HG02642 (cell line): Measurements from ENCODE around the gene MIDN.

Source experiments
- ATAC-seq: cut with Tn5 transposase; IDR thresholded peaks from one replicate; pipeline ENCODE4 v1.9.1; 2021; ENCODE audit warnings: mild to moderate bottlenecking; ENCODE audit not compliant: unreplicated experiment, poor library complexity

MIDN gene

DNA sequence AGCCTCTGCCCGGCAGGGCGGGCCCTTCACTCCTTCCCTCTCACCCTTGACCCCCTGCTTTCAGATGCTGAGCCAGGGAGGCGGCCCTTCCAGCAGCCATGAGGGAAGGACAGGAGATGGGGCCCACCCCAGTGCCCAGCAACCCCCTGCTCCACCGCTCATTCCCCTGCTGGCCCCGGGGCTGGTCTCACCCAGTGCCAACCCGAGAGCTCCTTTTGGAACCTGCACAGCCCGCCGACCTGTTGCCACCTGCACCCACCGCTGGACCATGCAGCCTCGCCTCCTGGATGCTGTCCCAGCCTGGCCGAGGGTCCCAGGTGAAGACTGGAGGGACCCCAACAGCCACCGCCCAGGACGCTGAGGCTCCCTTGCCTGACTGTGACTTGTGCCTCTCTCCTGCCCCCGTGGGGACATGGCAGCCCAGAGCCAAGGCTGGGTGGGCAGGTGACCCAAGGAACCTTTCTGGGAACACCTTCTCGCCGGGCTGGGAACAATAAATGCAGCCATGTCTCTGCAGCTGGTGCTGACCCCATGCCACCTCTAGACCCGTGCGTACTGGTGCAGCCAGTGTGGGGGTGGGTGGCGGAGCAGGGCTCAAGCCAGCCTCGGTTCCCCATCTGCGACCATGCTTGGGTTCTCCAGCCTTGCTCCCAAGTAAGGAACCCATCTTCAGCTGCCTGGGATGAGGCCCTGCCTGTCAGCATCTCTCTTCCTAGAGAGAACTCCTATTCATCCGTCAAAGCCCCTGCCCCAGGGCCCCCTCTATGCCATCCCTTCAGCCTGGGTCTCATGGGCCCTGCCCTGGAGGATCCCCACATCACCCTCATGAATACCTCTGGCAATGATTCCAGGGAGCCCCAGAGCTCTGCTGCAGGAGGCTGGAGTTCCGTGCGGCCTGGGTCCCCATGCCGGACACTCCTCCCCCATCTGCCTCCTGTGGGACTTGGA lies 30.6 kb downstream of the MIDN start:
- no peak for ATAC-seq

DNA sequence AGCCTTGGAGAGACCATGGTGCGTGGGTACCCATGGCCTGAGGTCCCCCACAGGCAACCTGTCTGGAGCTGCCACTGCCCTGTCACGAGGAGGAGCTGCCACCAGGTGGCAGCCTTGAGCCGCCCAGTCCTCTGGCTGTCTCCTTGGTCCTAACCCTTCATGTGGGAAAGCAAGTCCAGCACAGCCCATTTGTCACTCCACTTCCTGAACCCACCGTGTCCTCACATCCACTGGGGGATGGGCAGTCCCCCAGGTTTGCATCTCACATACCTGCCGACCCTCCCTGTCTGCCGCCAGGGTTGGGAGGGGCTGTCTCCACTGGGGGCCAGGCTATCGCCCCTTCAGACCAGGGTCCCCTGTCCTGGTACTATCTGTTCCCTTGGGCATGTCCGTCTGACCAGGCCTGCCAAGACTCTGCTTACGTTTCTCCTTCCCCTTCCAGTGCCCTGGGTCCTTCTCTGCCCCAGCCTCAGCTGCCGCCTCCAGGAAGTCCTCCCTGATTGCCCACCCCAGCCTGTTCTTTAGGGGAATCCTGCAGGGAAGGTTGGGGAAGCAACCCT lies 31.5 kb downstream of the MIDN start:
- no peak for ATAC-seq

DNA sequence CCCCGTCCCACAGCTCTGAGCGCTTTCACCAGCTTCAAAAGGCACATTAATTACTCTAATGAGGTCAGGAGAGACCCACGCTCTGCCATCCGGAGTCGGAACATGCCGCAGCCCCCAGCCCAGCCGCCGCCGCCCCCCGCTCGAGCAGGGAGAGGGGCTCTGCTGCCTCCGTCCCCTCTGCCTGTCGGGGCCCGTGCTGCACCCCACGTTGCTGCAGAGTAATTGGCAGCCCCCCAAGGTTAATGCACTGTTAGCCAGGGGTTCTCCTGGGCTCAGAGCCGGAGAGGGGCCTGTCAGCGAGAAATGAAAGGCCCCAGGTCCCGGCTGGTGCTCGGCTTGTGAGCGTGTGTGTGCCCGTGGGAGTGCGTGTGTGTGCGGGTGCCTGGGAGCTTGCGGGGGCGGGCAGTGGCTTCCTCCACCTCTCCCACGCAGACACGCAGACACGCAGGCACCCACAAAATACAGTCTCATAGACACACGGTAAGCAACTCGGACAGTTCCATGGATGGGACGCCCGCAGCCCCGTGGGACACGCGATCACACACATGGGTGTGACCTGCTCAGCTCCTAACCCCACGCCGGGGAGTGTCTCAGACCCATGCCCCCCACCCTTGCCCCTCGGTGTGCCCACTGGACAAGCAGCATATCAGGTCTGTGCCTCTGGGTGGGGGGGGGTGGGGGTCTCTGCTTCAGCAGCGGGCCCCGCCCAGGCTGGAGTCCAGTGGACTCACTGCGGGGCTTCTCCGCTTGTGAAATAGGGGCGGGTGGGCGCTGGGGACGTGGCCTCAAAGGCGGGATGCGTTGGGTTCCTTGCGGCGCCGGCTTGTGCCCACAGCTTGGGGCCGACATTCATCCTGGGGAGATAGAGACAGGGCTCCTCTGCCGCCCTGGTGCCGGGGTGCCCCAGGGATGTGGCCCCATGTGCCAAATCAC lies 32.5 kb downstream of the MIDN start:
- no peak for ATAC-seq

DNA sequence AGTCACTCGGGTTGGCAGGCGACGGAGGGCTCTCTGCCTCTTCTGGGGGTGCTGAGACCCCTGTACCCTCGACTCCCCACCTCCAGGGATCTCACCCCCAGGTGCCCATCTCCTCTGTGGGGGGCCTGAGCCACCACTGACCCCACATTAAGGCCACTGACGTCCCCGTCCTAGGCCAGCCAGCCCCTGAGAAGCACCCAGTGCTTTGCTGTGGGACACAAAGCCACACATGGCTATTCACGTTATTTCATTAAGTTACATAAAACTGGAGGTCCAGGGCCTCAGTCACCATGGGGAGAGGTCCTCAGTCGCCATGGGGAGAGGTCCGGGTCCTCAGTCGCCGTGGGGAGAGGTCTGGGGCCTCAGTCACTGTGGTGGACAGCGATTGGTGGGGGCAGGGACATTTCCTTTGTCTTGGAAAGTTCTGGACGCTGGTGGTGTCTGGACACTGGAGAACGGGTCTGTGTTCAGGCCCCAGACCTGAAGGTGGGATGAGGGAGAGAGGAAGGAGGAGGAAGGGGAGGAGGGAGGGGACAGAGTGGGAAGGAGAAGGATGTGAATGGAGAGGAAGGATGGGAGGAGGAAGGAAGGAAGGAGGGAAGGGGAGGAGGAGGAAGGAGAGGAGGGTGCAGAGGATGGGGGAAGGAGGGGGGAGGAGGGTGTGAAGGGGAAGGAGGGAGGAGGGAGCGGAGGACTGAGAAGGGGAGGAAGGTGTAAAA lies 33.3 kb downstream of the MIDN start:
- ATAC-seq, result no peak

DNA sequence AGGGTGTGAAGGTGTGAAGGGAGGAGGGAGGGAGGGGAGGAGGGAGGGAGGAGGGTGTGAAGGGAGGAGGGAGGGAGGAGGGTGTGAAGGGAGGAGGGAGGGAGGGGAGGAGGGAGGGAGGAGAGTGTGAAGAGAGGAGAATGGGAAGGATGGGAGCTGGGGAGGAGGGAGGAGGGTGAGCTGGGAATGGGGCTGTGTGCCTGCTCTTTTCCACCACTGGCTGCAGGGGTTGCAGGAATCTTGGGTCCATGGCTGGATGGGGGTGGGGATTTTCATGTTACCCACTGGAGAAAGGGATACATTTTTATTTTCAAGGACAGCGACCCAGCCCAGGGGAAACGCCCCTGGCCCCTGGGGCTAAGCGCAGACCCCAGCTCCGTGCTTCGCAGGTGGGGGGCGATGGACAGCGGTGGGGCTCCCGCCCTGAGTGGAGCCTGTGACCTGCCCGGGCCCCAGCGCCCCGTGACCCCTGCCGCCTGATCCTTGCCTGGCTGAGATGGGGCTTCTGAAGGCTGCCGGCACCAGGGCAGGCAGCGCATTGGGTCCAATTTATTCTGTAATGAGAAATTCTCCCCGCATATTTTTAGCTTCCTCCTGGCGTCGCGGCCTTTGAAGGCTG lies 34.3 kb downstream of the MIDN start:
- ATAC-seq, result no peak

DNA sequence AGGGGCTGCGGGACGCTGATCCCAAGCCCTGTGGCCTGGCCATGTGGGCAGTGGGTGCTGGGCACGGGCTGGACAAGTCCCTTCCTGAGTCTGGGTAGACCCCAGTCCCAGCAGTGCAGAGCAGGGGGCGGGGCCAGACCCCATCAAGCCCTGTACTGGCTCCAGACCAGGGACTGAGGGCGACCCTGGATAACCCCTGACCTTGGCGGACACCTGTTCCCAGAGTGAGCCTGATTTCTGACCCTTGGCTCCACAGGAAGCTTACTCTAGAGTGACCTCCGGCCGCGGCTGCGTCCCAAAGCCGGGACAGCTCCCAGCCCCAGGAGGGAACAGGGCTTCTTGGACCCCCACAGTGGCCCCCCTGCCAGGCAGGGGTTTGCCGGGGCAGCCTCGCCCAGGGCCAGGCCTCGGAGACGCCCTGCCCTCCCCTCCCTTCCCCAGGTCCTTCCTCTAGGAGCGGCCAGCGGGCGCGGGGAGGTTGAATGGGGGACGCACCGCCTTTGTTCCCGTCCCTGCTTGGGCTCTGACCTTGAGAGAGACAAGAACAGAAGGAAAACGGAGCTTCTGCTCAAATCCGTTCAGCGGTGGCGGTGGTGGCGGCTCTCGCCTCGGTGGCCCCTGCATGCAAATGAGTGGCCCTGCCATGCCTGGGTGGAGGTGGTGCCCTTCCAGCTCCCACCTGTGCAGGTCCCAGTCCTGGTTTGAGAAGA lies 35.0 kb downstream of the MIDN start:
- no peak for ATAC-seq

DNA sequence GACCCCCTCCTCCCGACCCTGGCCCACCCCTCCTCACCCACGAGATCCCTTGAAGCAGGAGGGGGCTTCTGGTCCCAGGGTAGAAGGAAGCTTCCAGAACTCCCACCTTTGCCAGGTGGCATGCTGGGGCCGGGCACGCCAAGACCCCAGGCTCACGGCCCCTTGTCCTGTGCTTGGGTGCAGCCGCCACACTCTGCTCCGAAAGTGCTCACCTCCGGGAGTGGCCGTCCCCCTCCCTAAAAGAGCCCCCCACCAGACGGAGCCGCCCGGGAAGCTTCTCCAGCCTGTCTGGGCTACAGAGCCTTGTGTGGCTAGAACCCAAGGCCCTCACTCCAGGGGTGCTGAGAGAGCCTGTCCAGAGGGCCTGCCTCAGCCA lies 35.5 kb downstream of the MIDN start:
- no peak for ATAC-seq

DNA sequence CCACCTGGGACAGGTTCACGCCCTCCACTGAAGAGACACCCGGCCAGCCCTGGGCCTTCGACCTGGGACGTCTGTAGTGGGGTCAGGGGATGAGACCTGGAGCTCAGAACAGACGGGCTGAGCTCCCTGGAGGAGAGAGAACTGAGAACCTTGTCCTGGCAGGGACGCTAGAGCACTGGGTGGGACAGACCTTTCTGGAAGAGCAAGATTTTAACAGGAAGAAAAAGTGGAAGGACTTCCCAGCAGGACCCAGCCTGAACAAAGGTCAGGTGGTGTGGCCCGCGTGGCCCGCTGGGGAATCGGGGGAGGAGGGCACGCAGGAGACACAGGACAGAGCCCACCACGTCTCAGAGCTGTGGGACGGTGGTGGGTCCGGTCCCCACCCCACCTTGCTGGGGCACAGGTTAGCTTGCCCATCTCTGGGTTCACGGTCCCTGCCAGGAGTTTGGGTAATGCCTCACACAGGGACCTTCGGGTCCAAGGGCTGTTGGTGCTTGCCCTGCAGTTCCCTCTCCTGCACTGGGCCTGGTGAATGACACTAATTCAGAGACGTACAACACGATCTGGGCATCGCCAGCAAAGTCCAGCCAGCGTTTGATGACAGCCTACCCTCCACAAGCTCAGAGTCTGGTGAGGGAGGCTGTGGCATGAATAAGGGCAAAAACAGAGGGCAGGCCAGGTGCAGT lies 36.1 kb downstream of the MIDN start:
- no peak for ATAC-seq

DNA sequence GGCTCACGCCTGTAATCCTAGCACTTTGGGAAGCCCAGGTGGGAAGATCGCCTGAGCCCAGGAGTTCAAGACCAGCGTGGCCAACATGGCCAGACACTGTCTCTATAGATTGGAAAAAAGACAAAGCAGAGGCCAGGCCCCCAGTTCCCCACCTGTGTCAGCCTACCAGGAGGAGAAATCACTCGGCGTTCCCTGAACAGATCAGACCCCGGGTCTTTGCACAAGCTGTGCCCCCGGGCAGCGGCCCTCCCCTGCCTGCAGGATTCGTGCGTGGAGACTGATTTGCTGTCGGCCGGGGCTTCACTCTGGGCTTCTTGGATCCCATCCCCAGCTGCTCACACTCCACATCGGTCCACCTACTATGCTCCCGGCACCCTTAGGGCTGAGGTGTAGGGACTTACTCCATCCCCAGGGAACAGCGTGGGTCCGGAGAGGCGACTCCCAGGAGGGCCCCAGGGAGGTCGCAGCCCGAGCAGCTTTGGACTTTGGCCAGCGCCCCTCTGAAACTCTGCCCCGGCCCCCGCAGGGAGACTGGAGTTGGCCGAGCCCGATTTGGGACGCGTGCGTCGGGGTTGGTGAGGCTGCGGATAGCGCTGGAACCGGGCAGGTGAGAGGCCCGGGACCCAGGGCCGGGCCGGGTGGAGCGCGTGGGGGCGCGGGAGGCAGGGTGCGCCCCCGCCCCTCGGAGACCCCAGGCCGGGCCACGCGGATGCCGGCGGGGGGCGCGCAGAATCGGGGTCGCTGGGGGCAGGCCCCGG lies 36.8 kb downstream of the MIDN start:
- ATAC-seq, result no peak

DNA sequence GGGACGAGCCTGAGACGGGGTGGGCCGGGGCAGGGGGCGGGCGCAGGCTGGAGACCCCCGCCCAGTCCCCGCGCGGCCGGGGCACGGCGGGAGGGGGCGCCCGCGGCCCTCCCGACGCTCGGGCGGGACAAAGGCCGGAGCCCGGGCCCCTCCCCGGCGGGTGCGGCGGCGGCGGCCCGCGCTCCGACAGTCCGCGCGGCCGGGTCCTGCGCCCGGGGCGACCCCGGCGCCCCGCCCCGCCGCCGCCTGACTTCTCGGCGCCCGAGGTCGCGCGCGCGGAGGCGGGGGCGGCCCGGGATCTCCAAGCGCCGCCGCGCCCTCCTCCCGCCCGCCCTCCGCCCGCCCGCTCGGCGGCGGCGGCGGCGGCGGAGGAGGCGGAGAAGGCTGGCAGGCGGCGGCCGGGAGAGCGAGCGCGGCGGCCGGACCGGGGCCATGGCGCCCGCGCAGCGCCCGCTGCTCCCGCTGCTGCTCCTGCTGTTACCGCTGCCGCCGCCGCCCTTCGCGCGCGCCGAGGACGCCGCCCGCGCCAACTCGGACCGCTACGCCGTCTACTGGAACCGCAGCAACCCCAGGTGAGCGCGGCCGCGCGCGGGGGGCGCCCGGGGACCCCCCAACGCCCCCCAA lies 37.5 kb downstream of the MIDN start, which contains the start of gene EFNA2:
TSS of gene EFNA2 (plus strand) at position 137 of the 624 bp plus-strand sequence. CDS start at position 433, 296 bp downstream.
- no peak for ATAC-seq

DNA sequence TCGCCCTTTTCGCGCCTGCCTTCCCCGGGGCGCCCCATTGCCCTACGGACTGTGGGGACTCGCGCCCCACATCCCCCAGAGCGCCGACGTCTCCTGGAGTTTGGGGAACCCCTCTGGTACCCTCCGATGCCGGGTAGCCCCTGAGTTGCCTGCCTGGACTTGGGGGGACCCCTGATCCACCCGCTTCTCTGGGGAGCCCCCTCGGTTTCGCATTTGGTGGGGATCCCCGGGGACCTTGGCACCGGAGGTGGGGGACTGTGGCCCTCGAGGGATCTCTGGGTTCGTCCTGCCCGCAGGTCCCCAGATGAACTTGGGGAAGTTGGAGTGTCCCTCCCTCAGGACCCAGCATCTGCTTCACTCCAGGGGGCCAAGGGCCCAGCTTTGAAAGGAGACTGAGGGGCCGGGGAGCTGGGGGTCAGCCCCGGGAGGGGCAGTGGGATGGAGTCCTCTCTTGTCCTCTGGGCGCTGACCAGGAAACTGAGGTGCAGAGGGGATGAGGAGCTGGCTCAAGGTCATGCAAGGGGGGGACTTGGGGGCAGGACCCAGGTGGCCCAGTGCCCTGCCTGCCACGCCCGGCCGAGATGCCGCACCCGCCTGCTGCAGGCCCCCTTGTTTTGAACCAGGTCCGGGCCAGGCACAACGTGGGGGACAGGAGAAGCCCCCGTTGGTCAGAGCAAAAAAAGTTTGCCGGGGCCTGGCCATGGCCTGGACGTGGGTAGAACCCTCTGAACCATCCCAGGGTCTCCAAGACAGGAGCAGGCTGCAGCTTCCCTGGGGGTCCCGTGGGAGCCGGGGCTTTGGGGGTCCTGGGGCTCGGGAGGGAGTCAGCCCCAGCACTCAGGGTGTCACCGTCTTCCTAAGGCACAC lies 38.3 kb downstream of the MIDN start:
- ATAC-seq, result no peak

DNA sequence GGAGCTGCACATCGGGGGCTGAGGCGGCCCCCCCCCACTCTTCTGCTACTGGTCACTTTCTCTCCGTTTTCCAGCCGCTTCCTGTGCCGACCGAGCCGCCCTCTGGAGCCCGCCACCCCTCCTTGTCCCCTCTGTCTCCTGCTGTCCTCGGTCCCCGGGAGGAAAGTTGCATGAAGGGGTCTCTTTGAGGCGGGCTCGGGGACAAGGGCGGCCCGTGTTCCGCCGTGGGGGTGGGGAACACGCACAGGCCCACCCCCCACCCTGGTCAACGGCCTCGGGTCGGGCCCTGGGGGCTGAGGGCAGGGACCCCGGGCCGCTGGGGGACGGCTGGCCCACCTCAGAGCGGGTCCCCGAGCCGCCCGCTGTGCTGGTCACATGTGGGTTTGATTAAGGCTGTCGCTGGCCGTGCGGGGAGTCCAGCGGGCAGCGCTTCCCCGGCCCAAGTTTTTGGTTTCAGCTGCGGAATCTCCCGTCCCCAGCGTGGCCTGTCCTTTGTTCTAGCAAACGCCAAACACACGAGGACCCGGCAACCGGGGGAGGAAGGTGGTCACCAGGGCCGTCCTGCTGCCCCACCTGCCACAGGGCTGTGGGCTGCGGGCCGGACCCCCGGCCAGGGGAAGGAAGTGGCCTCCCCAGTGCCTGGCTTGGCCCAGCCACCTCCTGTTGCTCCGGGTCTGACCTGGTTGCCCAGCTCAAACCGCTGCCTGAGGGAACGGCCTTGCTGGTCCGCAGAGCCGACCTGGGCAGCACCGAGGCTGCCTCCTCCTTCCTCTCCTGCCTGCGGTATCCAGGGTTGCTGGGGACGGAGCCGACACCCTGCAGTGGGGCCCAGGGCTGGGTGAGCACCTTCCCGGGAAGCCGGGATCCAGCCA lies 39.2 kb downstream of the MIDN start:
- no peak for ATAC-seq

DNA sequence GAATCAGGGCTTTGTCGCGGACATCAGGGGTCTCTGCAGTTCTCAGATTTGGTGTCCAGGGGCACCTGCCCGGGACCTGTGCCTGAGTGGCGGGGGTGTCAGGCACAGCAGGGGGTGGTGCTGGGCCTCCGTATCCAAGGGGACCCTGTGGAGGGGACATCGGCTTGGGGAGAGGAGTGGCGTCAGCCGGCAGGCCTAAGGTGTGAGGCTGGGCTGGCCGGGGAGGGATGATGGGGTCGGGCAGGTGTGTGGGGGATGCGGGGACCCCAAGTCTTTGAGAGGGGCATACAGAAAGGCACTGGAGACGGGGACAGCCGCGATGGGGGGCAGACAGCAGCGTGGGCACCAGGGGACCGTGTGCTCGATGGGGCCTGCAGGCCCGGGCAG lies 39.8 kb downstream of the MIDN start:
- ATAC-seq, result no peak

DNA sequence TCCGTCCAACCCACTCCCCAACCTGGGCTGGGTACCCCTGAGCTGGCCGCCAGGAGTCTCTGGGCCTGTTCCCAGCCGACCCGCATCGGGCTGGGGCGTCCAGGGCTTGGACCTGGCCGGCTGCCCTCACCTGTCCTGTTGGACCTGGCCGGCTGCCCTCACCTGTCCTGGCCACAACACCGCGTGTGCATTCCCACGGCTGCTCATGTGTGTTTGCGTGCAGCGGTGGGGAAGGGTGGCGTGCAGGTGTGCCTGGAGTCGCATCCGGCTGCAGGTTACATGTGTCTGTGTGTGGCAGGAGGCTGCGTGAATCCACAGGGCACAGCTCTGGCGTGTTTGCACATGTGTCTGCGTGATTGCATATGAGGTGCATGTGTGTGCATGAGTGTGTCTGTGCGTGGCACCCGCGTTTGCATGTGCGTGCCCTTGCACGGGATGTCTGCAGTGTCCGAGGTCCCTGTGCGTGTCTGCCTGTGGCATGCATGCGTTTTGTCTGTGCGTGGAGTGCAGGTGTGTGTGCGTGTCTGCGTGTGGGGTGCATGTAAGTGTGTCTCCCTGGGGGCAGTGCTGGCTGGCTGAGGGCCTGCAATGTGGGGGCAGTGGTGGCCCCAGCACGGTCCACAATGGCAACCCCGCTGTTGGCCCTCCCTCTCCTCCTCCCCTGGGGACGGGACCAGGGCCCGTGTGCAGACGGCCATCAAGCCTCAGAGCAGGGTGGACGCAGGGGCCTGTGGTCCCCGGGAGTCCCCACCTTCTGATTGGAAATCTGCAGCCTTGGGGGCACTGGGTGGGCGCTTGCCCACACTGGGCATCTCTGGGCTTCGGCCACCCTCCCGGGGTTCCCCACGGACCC lies 40.7 kb downstream of the MIDN start:
- ATAC-seq, result no peak

DNA sequence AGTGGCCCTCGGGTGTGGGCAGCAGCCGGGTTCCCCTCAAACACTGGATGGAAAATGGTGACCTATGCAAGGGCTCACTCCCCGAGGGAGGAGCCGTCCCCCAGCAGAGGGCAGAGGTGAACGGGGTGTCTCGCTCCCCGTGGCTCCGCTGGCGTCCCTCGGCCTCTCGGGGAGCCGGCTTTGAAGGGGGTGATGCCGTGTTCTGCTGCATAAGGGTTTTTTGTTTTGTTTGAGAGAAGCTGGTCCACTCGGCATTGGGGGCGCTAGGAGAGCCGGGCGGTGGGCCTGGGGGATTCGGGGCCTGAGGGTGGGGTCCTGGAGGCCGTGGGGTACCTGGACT lies 41.3 kb downstream of the MIDN start:
- ATAC-seq, result no peak
